OCI-LY1 (cell line): Measurements from ENCODE around the gene WDR62.

Source experiments
- H2AFZ ChIP-seq: fragments of 200-600 bp; sonication (generic), shearing (Covaris generic); 2 replicates; pipeline ENCODE4 v1.6.0; 2014; ENCODE audit warnings: antibody characterized with exemption, mild to moderate bottlenecking, low read length
- H3F3A ChIP-seq: fragments of 200-600 bp; sonication (generic), shearing (Covaris generic); 2 replicates; pipeline ENCODE4 v1.6.0; 2014; ENCODE audit warnings: mild to moderate bottlenecking, antibody characterized with exemption, low read length, moderate library complexity; ENCODE audit not compliant: insufficient read depth
- H3K27ac ChIP-seq: fragments of 200-600 bp; sonication (generic); 2 replicates; pipeline ENCODE4 v1.5.1; 2014; ENCODE audit warnings: low read length, mixed run types, mild to moderate bottlenecking, low read depth; ENCODE audit not compliant: poor library complexity, severe bottlenecking
- H3K27me3 ChIP-seq: fragments of 200-600 bp; sonication (generic); 2 replicates; pipeline ENCODE4 v1.6.0; 2014; ENCODE audit warnings: antibody characterized with exemption, mild to moderate bottlenecking, low read length, moderate library complexity; ENCODE audit not compliant: insufficient read depth
- H3K36me3 ChIP-seq: fragments of 200-600 bp; sonication (generic); 2 replicates; pipeline ENCODE4 v1.6.1; 2014; ENCODE audit warnings: mild to moderate bottlenecking, antibody characterized with exemption, low read length, moderate library complexity, mixed read lengths; ENCODE audit not compliant: insufficient read depth
- H3K4me1 ChIP-seq: fragments of 200-600 bp; sonication (generic); 2 replicates; pipeline ENCODE4 v1.5.1; 2014; ENCODE audit warnings: mild to moderate bottlenecking, low read length, moderate library complexity; ENCODE audit not compliant: insufficient read depth, severe bottlenecking
- H3K4me2 ChIP-seq: fragments of 200-600 bp; sonication (generic), shearing (Covaris generic); 2 replicates; pipeline ENCODE4 v1.6.1; 2014; ENCODE audit warnings: low read length
- H3K4me3 ChIP-seq: fragments of 200-600 bp; sonication (generic); 2 replicates; pipeline ENCODE4 v1.5.1; 2014; ENCODE audit warnings: low read length, low read depth, mild to moderate bottlenecking, mixed read lengths; ENCODE audit not compliant: poor library complexity, severe bottlenecking
- H3K79me2 ChIP-seq: fragments of 200-600 bp; shearing (Covaris generic); 2 replicates; pipeline ENCODE4 v1.6.1; 2016; ENCODE audit warnings: mixed run types, low read length, mixed read lengths; ENCODE audit not compliant: insufficient read depth
- H3K9ac ChIP-seq: fragments of 200-600 bp; sonication (generic), shearing (Covaris generic); 2 replicates; pipeline ENCODE4 v1.6.1; 2014; ENCODE audit warnings: mild to moderate bottlenecking, low read length, mixed read lengths
- H3K9me2 ChIP-seq: fragments of 200-600 bp; sonication (generic), shearing (Covaris generic); 2 replicates; pipeline ENCODE4 v1.6.1; 2014; ENCODE audit warnings: low read depth, mild to moderate bottlenecking, low read length, mixed read lengths
- H3K9me3 ChIP-seq: fragments of 200-600 bp; shearing (Covaris generic); 2 replicates; pipeline ENCODE4 v1.6.1; 2014; ENCODE audit warnings: low read length, mixed read lengths
- H4K20me1 ChIP-seq: fragments of 200-600 bp; sonication (generic), shearing (Covaris generic); 2 replicates; pipeline ENCODE4 v1.6.0; 2016; ENCODE audit warnings: mild to moderate bottlenecking, low read length; ENCODE audit not compliant: insufficient read depth
- EZH2 ChIP-seq: fragments of 200-600 bp; sonication (generic), shearing (Covaris generic); IDR thresholded peaks from 2 replicates; pipeline ENCODE4 v1.8.0; 2017; ENCODE audit warnings: borderline replicate concordance, mixed run types, mild to moderate bottlenecking, antibody characterized with exemption, low read length, moderate library complexity, mixed read lengths
- TF ChIP-seq, protein P1 (sequence below): fragments of 200-600 bp; sonication (generic), shearing (Covaris generic); IDR thresholded peaks from 2 replicates; pipeline ENCODE4 v1.5.1; 2017; ENCODE audit warnings: mild to moderate bottlenecking, antibody characterized with exemption, low read length, moderate library complexity, mixed read lengths

WDR62 gene

DNA sequence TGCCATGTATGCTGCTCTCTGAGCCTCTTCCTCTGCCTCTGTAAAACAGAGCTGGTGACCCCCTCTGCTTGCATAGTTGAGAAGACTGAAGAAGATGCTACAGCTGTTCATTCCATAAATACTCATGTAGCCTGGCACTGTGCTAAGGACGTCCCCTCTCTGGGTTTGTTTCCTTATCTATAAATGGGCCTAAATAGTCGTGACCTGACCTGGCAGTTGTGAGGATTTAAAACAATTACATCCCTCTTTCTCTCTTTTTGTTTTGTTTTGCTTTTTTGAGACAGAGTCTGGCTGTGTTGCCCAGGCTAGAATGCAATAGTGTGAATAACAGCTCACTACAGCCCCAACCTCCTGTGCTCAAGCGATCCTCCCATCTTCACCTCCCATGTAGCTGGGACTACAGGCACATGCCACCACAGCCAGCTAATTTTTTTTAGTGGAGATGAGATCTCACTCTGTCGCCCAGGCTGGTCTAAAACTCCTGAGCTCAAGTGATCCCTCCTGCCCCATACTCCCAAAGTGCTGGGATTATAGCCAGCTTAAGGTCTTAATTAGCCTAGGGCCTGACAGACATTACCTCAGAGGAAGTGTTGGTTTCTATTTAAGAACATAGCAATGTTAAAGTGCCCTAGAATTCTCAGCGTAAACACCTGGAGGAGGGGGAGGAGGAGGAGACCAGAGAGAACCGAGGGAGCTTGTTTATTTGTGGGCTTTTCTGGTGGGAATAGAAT, 4.6 kb downstream of the WDR62 start:
- Histone ChIP-seq H3K9me3 (no peaks in the 10 kb centered on the region), H2AFZ (no peak overlapping the region), H3K9ac (no peak overlapping the region), H3K79me2 (peaks cover 28% of the 10 kb centered on the region), H3K27me3 (no peaks in the 10 kb centered on the region), H3K4me3 (no peak overlapping the region), H3K36me3 (peaks cover 69% of the 10 kb centered on the region), H3K9me2 (no peaks in the 10 kb centered on the region), H4K20me1 (no peaks in the 10 kb centered on the region), H3K4me1 (peaks cover 20% of the 10 kb centered on the region), H3K4me2 (no peak overlapping the region), H3K27ac (no peak overlapping the region), H3F3A (no peaks in the 10 kb centered on the region)
- no peak for TF ChIP-seq EZH2
- TF ChIP-seq, protein P1, sequence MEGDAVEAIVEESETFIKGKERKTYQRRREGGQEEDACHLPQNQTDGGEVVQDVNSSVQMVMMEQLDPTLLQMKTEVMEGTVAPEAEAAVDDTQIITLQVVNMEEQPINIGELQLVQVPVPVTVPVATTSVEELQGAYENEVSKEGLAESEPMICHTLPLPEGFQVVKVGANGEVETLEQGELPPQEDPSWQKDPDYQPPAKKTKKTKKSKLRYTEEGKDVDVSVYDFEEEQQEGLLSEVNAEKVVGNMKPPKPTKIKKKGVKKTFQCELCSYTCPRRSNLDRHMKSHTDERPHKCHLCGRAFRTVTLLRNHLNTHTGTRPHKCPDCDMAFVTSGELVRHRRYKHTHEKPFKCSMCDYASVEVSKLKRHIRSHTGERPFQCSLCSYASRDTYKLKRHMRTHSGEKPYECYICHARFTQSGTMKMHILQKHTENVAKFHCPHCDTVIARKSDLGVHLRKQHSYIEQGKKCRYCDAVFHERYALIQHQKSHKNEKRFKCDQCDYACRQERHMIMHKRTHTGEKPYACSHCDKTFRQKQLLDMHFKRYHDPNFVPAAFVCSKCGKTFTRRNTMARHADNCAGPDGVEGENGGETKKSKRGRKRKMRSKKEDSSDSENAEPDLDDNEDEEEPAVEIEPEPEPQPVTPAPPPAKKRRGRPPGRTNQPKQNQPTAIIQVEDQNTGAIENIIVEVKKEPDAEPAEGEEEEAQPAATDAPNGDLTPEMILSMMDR = no peak

GRCh38 chr19:36060430-36060829, 5.7 kb downstream of the WDR62 start:
- Histone ChIP-seq H2AFZ (no peak overlapping the region), H3K79me2 (peaks cover 24% of the 10 kb centered on the region), H4K20me1 (no peaks in the 10 kb centered on the region), H3K4me1 (peaks cover 20% of the 10 kb centered on the region), H3F3A (no peaks in the 10 kb centered on the region), H3K9me3 (no peaks in the 10 kb centered on the region), H3K36me3 (peaks cover 79% of the 10 kb centered on the region), H3K9me2 (no peaks in the 10 kb centered on the region), H3K27ac (no peak overlapping the region), H3K4me2 (no peak overlapping the region), H3K9ac (no peak overlapping the region), H3K4me3 (no peak overlapping the region), H3K27me3 (no peaks in the 10 kb centered on the region)
- TF ChIP-seq EZH2 = no peak
- TF ChIP-seq, protein P1 = peak; percentile 51; the same call in 1 of the 2 replicates

GRCh38 chr19:36061367-36061766, 6.7 kb downstream of the WDR62 start:
- Histone ChIP-seq H3K4me2 (no peak overlapping the region), H3K9me2 (no peaks in the 10 kb centered on the region), H4K20me1 (no peaks in the 10 kb centered on the region), H3K4me3 (no peak overlapping the region), H3F3A (no peaks in the 10 kb centered on the region), H3K27me3 (no peaks in the 10 kb centered on the region), H3K9ac (no peak overlapping the region), H3K9me3 (no peaks in the 10 kb centered on the region), H3K36me3 (peaks cover 87% of the 10 kb centered on the region), H3K79me2 (peaks cover 14% of the 10 kb centered on the region), H2AFZ (no peak overlapping the region), H3K27ac (no peak overlapping the region), H3K4me1 (peaks cover 10% of the 10 kb centered on the region)
- TF ChIP-seq EZH2 = no peak
- TF ChIP-seq, protein P1 = no peak
